Right ventricle myocardium inferior (tissue), 1 donor: ENCODE data around the gene MFGE8. TPM values are rescaled to one million over a fixed set of nuclear protein-coding genes. Genes with fewer than 3 reads are reported as not detected.
A peak's percentile ranks its signal among the peaks of the same experiment; 100 is the strongest.
"Not testable (repeated sequence)": the region's sequence is repeated elsewhere in the genome, so short reads cannot be mapped to it uniquely, and the experiment has no call there.

ENCODE experiments used
- ATAC-seq: fragments of 200-7000 bp; cut with Tn5 transposase; one replicate; pipeline ENCODE4 v1.9.1; 2020; ENCODE audit warnings: mild to moderate bottlenecking, moderate library complexity
- DNase-seq: peaks from one replicate; pipeline ENCODE4 v3.0.0; 2021; ENCODE audit errors: missing footprints
- intact Hi-C: fragments of 100-400 bp; cut with DNase I; formaldehyde crosslinking; loops from one replicate; pipeline ENCODE4 v1.11.0; 2022
- long read RNA-seq: library from polyadenylated mRNA; unstranded; transcript quantifications from one replicate; pipeline ENCODE4 v2.0.0, GENCODE V29; 2021
- total RNA-seq: library from RNA; stranded (reverse); fragmentation: NEBNext Ultra II Directional; extraction: Animal tissue kit (Norgen Biotek cat#: 25700); gene quantifications from one replicate; pipeline ENCODE4 v1.2.1, GENCODE V29; 2021
- donor health status: DM: no; HTN: yes; CAD: no; lungs with severe emphysema.

Gene MFGE8, protein sequence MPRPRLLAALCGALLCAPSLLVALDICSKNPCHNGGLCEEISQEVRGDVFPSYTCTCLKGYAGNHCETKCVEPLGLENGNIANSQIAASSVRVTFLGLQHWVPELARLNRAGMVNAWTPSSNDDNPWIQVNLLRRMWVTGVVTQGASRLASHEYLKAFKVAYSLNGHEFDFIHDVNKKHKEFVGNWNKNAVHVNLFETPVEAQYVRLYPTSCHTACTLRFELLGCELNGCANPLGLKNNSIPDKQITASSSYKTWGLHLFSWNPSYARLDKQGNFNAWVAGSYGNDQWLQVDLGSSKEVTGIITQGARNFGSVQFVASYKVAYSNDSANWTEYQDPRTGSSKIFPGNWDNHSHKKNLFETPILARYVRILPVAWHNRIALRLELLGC
- total RNA-seq, result 321 TPM
- long read RNA-seq, transcript MFGE8-201 (8 exons, 1,937 nt), result major isoform, 39 of 84 reads
- long read RNA-seq, transcript MFGE8-214 (3 exons, 801 nt), result minor isoform, 5 of 84 reads
- long read RNA-seq, partial matches to known transcripts, result 6 of 84 reads
- long read RNA-seq, other reads (novel, unspliced or antisense), result 32 of 84 reads

DNA sequence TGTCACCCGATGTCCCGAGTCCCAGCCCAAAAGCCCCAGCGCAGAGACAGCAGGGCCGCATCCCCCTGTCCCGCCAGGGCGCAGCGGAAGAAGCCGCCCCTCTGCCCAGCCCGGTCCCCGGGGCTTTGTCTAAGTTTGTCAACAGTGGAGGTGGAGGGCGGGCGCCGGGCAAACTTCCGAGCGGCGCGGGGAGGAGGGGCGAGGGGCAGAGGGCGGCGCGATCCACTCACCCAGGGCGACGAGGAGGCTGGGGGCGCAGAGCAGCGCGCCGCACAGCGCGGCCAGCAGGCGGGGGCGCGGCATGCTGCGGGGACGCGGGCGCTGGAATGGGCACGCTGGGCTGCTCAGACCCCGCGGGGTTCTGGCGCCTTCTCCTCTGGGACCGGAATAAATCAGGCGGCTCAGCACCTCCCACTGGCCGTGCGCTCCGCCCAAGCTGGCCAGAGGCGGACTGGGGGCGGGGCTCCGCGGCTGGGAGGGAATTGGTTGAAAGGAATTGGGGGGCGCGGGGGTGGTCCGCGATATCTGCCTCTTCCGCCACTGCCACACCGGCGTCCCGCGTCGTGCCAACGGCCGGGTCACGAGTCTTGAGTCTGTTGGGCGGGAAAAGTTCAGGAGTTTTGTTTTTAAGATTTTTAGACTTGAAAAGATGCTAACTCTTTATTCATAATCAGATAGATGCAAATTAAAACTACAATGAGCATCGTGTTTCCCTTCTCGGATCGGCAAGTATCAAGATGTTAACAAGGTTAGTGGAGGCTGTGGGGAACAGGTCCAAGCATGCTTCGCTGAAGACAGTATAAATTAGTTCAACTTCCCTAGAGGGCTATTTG, at the start of gene MFGE8:
TSS of gene MFGE8 (minus strand) at position 363 of the 833 bp plus-strand sequence. CDS start at position 303, 60 bp downstream.
- DNase-seq, result peak; percentile 89
- peak; percentile 82 for ATAC-seq
- intact Hi-C loops, result loop anchor here (2.0 kb wide), 2 partner anchors 20 to 104 kb away; no protein-coding TSS in a partner anchor

DNA sequence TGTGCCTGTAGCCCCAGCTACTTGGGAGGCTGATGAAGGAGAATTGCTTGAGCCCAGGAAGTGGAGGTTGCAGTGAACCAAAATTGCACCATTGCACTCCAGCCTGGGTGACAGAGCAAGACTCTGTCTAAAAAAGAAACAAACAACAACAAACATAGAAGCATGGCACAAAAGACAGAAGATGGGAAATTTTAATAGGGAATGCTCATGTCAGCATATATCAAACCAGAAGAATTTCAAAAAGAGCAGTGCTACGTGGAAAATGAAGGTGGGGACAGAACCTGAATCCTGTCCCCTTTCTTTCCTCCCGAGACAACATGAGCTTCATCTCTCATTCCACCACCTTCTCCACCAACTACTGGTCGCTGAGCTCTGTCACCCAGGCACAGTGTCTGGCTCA, 46.3 kb upstream of the MFGE8 start:
- intact Hi-C loops, result no loop called here
- no peak for DNase-seq
- ATAC-seq, result no peak

DNA sequence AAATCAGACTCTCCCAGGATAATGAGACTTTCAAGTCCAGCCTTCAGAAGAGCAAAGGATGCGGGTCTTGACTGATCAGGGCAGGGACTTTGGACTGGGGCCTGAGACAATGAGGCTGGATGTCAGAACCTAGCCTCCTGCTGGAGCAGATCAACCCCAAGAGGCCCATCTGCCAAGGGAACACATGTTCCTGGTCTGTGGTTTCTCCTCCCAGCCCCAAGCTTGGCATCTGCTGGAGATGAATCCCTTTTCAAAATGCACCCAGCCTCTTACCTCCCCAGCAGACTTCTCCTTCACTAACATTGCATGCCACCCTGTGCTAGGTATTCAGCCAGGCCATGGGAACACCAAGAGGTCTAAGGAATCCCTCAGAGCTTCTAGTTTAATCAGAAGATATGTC, 43.7 kb upstream of the MFGE8 start:
- no peak for ATAC-seq
- no peak for DNase-seq
- intact Hi-C loops, result no loop called here

DNA sequence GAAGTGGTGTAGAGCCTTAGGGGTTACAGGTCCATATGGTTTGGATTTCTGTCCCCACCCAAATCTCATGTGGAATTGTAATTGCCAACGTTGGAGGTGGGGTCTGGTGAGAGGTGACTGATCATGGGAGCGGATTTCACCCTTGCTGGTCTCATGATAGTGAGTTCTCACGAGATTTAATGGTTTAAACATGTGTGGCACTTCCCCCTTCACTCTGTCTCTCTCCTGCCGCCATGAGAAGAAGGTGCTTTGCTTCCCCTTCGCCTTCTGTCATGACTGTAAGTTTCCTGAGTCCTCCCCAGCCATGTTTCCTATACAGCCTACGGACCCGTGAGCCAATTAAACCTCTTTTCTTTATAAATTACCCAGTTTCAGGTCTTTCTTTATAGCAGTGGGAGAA, 43.1 kb upstream of the MFGE8 start:
- ATAC-seq (no peak), DNase-seq (no peak)
- intact Hi-C loops, result no loop called here

DNA sequence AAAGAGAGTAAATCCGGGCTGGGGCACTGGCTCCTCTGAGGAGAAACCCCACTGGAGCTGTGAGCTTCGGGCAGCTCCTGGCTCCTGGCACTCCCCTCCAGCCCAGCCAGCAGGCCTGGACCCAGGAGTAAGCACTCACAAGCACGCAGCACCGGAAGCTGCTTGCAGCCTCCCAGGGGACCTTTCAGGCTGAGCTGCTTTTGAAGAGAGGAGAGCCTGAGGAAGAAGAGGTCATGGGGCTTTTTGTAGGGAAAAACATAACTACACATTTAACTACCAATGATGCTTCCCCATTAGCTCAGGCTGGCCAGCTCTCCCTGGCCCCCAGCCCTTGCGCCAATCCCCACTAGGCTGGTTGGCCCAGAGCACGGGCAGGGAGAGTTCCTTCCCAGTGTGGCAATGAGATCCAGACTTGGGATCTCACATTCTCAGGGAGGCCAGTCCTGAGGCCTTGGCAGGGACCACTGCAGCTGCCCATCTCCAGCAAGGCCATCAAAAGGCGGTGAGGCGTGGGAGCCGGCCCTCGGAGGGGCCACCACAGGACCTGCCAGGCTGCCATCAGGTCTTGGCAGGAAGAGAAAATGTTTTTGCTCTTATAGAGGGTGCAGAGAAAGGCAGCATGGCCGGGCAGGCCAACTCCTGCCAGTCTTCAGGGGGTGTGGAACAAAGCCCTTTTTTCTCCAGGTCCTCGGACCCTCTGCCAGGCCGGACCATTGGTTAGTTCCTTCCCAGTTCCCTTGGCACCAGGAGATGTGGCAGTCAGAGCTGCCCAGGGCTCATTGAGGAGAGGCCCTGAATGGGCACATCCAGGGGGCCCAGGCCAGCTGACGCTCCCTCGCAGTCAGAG, 41.5 kb upstream of the MFGE8 start:
- intact Hi-C loops, result no loop called here
- DNase-seq (no peak), ATAC-seq (peak; percentile 71)

DNA sequence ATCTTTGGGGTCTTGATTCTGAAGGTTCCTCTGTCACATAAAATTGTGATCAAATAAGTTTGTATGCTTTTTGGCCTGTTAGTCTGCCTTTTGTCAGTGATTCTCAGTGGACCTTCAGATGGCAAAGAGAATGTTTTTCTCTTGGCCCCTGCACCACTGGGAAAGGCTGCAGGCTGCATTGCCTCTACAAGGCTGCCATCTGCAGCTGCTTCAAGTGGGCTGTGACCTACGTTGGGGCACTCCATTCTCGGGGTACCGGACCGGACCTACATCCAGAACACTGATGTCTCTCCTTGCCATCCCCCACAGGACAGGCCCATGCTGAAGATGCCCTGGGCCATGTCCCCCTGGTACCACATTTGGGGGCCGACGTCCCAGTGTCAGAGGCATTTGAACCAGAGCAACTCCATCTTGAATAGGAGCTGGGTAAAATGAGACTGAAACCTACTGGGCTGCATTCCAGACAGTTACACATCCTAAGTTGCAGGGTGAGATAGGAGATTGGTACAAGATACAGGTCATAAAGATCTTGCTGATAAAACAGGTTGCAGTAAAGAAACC, 37.5 kb upstream of the MFGE8 start:
- no peak for DNase-seq
- ATAC-seq, result no peak
- intact Hi-C loops, result no loop called here

DNA sequence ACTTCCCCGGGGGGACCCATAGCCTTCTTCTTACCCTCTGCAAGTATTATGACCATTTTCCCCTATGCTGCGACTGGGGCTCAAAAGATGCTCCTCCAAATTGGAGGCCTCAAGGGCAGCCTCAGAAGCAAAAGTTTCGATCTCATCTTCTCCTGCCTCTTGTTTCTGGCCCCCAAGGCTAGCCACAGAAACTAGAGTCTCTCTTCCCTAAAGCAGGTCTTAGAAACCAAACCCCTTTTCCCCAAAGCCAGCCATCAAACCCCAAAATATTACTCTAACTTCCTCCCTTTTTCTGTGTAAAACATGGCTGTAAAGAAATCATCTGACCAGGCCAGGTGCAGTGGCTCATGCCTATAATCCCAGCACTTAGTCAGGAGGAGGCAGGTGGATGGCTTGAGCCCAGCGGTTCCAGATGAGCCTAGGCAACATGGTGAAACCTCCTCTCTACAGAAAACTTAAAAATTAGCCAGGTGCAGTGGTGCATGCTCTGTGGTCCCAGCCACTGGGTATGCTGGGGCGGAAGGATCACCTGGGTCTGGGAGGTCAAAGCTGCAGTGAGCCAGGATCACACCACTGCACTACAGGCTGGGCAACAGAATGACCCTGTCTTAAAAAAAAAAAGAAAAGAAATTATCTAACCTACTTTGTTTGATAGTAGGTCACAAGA, 36.7 kb upstream of the MFGE8 start:
- intact Hi-C loops, result no loop called here
- no peak for ATAC-seq
- no peak for DNase-seq

DNA sequence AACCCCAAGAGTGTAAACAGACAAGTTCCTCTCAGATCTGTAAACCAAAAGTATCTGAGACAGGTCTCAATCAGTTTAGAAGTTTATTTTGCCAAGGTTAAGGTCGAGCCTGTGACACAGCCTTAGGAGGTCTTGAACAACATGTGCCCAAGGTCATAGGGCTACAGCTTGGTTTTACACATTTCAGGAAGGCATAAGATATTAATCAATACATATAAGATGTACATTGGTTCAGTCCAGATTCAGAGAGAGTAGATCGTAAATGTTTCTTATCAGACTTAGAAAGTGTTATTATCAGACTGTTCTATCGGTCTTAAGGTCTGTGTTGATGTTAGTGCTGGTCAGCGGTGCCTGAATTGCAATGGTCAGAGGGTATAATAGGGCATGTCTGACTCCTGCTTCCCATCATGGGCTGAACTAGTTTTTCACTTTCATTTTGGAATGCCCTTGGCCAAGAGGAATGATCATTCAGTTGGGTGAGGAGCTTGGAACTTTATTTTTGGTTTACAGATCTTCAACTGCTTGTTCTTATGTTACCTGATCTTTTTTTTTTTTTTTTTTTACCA, 27.0 kb upstream of the MFGE8 start:
- no peak for DNase-seq
- ATAC-seq, result no peak
- intact Hi-C loops, result no loop called here

DNA sequence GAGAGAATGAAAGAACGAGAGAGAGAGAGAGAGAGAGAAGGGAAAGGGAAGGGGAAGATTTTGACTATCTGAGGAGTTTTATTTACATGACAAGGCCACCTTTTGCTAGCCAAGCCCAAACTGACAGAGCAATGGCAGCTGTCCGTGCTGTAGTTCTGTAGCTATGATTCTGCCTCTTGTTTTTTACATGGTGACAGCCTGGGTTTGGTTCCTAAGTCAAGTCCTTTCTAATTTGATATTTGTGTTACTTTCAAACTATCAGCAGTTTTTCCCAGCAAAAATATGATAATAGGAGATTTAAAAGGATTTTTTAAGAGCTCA, 26.3 kb upstream of the MFGE8 start:
- ATAC-seq (no peak), DNase-seq (no peak)
- intact Hi-C loops, result no loop called here

DNA sequence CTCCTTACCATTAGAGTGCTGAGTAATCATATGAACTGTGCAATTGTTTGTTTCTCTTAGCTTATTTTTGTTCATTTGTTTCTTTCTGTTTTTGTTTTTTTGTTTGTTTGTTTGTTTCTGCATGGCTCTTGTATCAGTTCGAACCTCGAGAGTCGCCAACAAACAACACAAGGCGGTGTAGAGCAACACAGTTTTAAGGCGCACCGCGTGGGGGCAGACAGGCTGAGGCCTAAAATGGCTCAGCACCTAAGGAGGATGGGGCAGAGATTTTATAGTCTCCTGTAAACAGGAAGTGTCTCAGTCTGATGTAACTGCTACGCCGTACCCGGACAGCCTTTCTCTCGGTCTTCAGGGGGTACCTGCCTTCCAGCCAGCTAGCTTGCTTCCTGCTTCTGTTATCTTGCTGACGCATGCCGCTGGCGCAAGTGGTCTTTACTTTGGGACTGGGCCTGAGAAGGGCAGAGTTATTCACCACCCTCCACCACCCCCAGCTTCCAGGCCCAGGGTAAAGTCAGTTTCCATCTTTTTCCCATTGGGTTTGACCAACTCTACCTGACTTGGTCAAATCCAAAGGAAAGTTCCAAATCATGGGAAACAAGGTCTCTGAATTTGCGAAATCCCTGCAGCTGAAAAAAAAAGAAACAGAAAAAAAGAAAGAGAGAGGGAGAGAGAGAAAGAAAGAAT, 25.8 kb upstream of the MFGE8 start:
- DNase-seq (no peak), ATAC-seq (no peak)
- intact Hi-C loops, result no loop called here

DNA sequence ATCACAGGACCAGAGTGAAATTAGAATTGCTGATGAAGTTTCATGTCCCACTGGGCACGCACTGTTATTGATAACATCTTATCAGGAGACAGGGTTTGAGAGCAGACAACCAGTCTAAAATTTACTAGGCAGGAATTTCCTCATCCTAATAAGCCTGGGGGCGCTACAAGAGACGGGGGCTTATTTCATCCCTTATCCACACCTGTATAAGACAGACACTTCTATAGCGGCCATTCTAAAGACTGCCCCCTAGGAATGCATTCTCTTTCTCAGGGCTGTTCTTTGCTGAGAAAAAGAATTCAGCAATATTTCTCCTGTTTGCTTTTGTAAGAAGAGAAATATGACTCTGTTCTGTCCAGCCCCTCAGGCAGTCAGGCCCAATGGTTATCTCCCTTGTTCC, 21.3 kb upstream of the MFGE8 start:
- DNase-seq, intact Hi-C loops, ATAC-seq: not testable (repeated sequence)

DNA sequence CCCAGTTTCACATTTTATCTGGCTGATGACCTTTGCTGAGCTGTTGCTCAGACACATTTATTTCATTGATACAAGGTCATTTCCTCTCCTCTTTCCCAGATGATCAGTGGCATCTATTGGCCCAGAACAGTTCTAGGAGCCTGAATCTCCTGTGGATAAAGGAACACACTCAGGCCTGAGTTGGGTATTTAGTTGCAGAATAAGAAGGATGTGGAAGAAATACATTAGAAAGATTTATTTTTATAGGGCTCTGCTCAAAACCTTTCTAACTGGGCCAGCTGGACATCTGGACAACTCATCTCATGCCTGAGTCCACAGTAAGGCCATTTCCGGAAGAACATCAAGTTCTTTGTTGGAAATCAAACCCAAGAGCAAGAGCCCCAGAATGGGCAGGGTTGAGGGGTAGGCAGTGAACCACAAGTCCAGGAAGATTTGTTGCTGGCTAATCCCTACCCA, 19.7 kb upstream of the MFGE8 start:
- DNase-seq, result no peak
- peak; percentile 78 for ATAC-seq
- intact Hi-C loops, result loop anchor here (2.0 kb wide), 1 partner anchor 20 kb away; the partner anchor contains the start of gene MFGE8

DNA sequence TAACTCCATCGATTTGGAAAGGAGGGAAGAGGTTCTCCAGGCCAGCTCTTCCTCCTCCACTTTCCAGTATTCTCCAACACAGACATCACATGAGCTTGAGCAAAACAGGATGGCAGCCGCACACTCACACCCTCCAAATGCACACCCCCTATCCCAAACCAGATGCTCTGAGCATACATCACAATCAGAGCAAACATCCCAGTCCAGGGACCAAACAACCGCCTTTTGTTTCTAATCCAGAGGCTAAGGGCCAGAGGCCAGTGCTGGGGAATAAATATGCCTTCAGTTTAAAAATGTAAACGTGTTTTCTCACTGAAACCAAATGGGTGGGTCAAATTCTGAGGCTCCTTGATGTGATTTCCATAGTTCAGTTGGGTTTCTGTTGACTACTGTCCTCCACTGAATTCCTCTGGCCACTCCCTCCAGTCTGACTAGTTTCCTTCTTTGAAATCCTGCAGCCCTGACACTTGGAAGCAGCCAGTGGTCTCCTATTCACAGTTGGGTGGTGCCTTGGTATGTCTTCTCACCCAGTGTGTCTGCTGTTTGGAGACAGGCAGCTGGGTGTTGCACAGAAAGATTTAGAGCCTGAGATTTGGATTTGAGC, 19.2 kb upstream of the MFGE8 start:
- intact Hi-C loops, result loop anchor here (2.0 kb wide), 1 partner anchor 20 kb away; the partner anchor contains the start of gene MFGE8
- peak; percentile 94 for ATAC-seq
- no peak for DNase-seq

DNA sequence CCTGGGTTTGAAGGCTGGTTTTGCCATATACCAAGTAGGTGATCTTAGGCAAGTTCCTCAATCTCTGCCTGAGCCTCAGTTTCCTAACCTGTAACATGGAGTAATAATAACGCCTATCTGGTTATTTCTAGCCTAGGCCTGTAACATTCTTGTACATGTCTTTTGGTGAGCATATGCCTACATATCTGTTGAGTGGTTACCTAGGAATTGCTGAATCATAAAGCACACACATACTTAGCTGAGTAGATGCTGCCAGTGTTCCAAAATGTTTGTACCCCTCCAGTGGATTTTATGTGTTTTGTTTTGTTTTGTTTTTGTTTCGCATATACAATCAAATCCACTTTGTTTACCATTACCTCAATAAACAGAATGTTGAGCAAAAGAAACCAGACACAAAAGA, 17.4 kb upstream of the MFGE8 start:
- DNase-seq (no peak), ATAC-seq (no peak)
- intact Hi-C loops, result no loop called here

DNA sequence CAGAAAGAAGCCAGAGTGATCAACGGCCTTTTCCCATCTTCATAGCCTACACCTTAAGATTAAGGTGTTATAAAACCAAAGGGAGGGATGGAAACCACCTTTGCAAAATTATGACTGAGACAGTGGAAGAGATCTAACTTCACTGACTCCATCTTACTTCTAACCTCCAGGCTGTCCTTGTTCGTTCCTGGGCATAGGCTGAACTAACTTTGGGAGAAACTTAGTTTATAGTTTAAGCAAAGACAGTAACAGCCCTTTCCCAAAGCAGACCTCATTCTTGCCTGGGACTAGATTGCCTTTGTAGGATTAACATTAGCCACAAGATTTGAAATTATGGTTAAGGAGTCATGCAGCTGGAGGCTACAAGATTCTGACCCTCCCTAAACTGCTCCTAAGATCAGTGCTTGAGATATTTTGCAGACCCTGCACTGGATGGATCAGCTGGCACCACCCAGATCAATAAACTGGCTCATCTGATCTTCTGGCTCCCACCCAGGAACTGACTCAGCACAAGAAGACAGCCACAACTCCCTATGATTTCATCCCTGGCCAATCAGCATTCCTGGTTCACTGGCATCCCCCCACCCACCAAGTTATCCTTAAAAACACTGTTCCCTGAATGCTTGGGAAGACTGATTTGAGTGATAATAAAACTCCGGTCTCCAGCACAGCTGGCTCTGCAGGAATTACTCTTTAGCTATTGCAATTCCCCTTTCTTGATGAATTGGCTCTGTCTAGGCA, 16.3 kb upstream of the MFGE8 start:
- intact Hi-C loops, DNase-seq, ATAC-seq: not testable (repeated sequence)

DNA sequence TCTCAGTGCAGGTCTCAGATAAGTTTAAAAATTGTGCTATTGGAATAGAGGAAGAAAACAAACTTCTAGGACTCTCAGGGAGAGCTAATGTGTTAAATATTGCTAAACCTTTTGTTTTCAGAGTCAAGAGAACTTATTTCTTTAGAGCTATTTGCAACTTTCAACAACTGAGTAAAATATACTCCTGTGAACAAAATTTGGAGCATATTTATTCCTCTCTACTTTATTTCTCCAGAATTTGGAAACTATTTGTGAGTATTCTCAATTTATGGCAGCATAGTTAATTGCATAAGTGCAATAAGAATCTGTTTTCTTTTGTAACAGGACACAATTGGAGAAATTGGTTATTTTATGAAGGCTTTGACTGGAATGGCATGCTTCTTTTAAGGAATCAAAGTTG, 15.0 kb upstream of the MFGE8 start:
- ATAC-seq, DNase-seq, intact Hi-C loops: not testable (repeated sequence)
